AG04450 (cell line): ENCODE data around the gene FAM20C. TPM values are rescaled to one million over a fixed set of nuclear protein-coding genes. Genes with fewer than 3 reads are reported as not detected.

Experiments
- CTCF ChIA-PET: fragments of 300-600, 350-600 bp; formaldehyde crosslinking; extraction: SDS; loops from one replicate; lab custom pipeline; 2022; ENCODE audit warnings: antibody characterized with exemption, inconsistent platforms; lab: Charles Lee
- POLR2A ChIA-PET: fragments of 350-600 bp; formaldehyde crosslinking; extraction: SDS; loops from one replicate; lab custom pipeline; 2021; ENCODE audit warnings: antibody characterized with exemption, inconsistent platforms; lab: Yijun Ruan, JAX
- DNase-seq: peaks from one replicate; pipeline ENCODE4 v3.0.0-alpha.2; 2011; ENCODE audit warnings: low read depth, low spot score
- H3K27ac ChIP-seq: one replicate; pipeline ENCODE4 v1.5.1; 2012; ENCODE audit warnings: low read depth, low read length, control low read depth
- H3K27me3 ChIP-seq: one replicate; pipeline ENCODE4 v1.6.0; 2012; ENCODE audit warnings: low read length; ENCODE audit not compliant: control insufficient read depth, insufficient read depth
- H3K4me3 ChIP-seq: 2 replicates; pipeline ENCODE4 v1.5.1; 2011; ENCODE audit warnings: mild to moderate bottlenecking, low read depth, low read length, control low read depth
- H3K9me3 ChIP-seq: 2 replicates; pipeline ENCODE4 v1.5.1; 2012; ENCODE audit warnings: low read length; ENCODE audit not compliant: control insufficient read depth, insufficient read depth
- CTCF ChIP-seq: IDR thresholded peaks from 2 replicates; pipeline ENCODE4 v1.5.1; 2011; ENCODE audit warnings: low read depth, low read length, control low read depth, inconsistent platforms
- polyA plus RNA-seq: library from polyadenylated mRNA; depleted of rRNA; stranded (reverse); fragments of >200 nt; gene quantifications from 2 replicates; pipeline ENCODE4 v1.2.3, GENCODE V29; 2011

FAM20C gene
- polyA plus RNA-seq, 1 experiment = 34.5 TPM

DNA sequence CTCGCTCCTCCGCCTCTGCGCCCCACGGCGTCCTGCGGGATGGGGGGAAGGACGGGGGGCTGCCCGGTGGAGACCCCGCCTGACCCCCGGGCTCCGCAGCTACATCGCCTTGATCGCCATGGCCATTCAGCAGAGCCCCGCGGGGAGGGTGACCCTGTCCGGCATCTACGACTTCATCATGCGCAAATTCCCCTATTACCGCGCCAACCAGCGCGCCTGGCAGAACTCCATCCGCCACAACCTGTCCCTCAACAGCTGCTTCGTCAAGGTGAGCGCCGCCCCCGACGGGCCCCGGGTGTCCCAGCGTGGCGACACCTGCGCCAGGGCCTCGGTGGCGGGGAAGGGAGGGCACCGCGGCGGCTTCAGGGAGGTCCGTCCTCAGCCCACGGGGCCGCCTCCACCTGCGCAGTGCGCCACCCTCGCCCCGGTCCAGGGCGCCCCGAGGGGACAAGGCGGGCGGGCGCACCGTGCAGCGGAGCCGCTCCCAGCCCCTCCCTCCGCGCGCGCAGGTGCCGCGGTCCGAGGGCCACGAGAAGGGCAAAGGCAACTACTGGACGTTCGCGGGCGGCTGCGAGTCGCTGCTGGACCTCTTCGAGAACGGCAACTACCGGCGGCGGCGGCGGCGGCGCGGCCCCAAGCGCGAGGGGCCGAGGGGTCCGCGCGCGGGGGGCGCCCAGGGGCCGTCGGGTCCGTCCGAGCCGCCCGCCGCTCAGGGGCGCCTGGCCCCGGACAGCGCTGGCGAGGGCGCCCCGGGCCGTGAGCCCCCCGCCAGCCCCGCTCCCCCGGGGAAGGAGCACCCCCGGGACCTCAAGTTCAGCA lies 98.4 kb downstream of the FAM20C start:
- H3K4me3 ChIP-seq = no peak overlapping the region
- DNase-seq = no peak
- ChIA-PET POLR2A (no interaction called here), CTCF (no interaction called here)
- H3K27ac ChIP-seq = no peak overlapping the region
- peaks cover 72% of the 10 kb centered on the region for H3K27me3 ChIP-seq
- TF ChIP-seq CTCF = no peak
- peaks cover 8% of the 10 kb centered on the region for H3K9me3 ChIP-seq

- Histone ChIP-seq H3K27me3 (peaks cover 65% of the 10 kb centered on the region), H3K4me3 (no peak overlapping the region), H3K27ac (no peak overlapping the region), H3K9me3 (peaks cover 8% of the 10 kb centered on the region)
- DNase-seq = no peak
- POLR2A ChIA-PET = no interaction called here
- TF ChIP-seq CTCF = no peak
- CTCF ChIA-PET = no interaction called here
Measured at GRCh38 chr7:291373-292092, 99.2 kb downstream of the FAM20C start.

GRCh38 chr7:292226-292625 lies 99.9 kb downstream of the FAM20C start:
- no peak for TF ChIP-seq CTCF
- Histone ChIP-seq H3K27me3 (peaks cover 63% of the 10 kb centered on the region), H3K9me3 (peaks cover 8% of the 10 kb centered on the region), H3K4me3 (no peak overlapping the region), H3K27ac (no peak overlapping the region)
- CTCF ChIA-PET = no interaction called here
- no peak for DNase-seq
- POLR2A ChIA-PET = no interaction called here

DNA sequence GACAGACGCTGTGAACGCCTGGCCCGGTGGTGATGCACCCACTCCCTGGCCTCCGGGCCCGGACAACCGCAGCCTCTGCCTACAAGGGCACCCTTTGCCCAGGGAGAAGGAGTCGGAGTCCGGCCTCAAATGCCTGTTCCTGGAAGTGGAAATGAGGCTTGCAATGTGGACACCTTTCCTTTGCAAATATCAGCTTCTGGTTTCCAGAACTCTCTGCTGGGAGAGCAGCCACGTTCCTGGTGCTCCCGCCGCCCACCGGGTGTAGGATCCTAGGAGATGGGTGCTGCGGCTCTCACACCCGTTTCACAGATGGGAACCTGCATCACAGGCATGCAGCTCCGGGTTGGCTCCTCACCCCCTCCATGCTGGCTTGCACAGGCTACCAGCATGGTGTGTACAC lies 100.5 kb downstream of the FAM20C start:
- Histone ChIP-seq H3K27ac (no peak overlapping the region), H3K9me3 (peaks cover 8% of the 10 kb centered on the region), H3K4me3 (no peak overlapping the region), H3K27me3 (peaks cover 62% of the 10 kb centered on the region)
- CTCF ChIA-PET = no interaction called here
- POLR2A ChIA-PET = no interaction called here
- no peak for DNase-seq
- no peak for TF ChIP-seq CTCF
